ENCODE data around the gene ELOVL5.

DNA sequence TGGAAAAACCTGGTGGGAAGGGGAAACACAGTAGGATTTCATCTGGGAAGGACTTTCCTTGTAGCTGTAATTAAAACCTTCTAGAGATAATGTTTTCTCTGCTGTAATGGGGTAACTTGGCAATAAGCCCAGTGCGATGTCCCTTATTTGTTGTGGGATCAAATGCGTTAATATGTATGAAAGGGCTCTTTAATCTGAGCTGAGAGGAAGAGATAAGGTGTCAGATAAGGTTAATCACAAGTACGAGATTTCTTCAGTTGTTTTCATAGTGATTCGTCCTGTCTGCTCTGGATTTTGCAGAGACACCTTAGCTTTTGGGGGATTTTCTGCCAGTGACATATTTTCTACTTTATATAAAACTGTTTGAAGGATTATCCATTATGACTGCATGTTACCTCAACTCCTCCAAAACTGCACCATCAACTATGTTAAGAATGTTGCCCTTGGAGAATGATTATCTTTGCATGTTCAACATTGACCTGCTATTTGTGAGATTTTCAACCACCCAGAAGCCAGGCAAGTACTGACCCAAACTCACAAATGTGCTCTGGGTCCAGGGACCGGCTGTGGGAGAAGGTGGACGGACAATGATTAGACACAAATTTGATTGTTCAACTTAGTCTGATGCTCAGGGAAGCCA lies 21.2 kb upstream of the ELOVL5 start:
- TF ChIP-seq, protein P1, sequence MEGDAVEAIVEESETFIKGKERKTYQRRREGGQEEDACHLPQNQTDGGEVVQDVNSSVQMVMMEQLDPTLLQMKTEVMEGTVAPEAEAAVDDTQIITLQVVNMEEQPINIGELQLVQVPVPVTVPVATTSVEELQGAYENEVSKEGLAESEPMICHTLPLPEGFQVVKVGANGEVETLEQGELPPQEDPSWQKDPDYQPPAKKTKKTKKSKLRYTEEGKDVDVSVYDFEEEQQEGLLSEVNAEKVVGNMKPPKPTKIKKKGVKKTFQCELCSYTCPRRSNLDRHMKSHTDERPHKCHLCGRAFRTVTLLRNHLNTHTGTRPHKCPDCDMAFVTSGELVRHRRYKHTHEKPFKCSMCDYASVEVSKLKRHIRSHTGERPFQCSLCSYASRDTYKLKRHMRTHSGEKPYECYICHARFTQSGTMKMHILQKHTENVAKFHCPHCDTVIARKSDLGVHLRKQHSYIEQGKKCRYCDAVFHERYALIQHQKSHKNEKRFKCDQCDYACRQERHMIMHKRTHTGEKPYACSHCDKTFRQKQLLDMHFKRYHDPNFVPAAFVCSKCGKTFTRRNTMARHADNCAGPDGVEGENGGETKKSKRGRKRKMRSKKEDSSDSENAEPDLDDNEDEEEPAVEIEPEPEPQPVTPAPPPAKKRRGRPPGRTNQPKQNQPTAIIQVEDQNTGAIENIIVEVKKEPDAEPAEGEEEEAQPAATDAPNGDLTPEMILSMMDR (conservative IDR thresholded peaks at IDR 0.05; ENCODE audit: low read length): no peak
- TF ChIP-seq EZH2phosphoT487 (IDR thresholded peaks at IDR 0.05; ENCODE audit: borderline replicate concordance): no peak

All from Loucy (cell line).